Omental fat pad (tissue), 4 donors: ENCODE measurements around the gene CCNY. TPM values are rescaled to one million over a fixed set of nuclear protein-coding genes. Genes with fewer than 3 reads are reported as not detected.

Experiments used
- ATAC-seq: fragments of 150-250 bp; one replicate; pipeline ENCODE4 v1.9.1; 2016; ENCODE audit warnings: mild to moderate bottlenecking, moderate library complexity; ENCODE audit not compliant: low FRiP score
- DNase-seq: peaks from one replicate; pipeline ENCODE4 v3.0.0-alpha.2; 2019; ENCODE audit warnings: low spot score
- total RNA-seq, 4 donors: library from RNA; depleted of rRNA; stranded (reverse); fragments of >200 nt; gene quantifications; one replicate each; pipeline ENCODE4 v1.1.0, GENCODE V29; 2016
- TF ChIP-seq, protein P1 (sequence below), 3 donors: fragments of 450-650 bp; IDR thresholded peaks; one replicate each; pipeline ENCODE4 v1.5.1; 2016 to 2017; ENCODE audit warnings: antibody characterized with exemption in 3 of 3, mild to moderate bottlenecking in 3 of 3, moderate library complexity in 2 of 3

The CCNY gene
- total RNA-seq, 4 donors from 2014 or later: 38.6 to 49.5 (median 47.2) TPM

DNA sequence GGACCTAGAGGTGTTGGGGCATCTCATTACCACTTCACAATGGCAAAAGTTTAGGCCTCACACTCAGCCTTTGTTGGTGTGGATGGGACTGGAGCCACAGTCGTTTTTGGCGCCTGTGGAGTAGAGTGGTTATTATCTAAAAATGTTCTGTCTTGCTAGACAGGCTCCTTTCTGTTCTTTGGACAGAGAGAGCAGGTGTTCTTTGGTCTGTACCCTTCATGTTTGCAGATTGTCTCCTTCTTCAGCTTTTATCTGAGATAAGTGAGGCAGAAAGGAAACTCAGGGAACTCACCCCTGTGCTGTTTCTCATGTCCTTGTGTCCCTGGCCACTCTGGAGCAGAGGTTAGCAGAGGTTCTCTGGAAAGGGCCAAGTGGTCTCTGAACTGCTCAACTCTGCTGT, 103.7 kb downstream of the CCNY start:
- ATAC-seq: no peak
- DNase-seq: no peak
- TF ChIP-seq, protein P1, sequence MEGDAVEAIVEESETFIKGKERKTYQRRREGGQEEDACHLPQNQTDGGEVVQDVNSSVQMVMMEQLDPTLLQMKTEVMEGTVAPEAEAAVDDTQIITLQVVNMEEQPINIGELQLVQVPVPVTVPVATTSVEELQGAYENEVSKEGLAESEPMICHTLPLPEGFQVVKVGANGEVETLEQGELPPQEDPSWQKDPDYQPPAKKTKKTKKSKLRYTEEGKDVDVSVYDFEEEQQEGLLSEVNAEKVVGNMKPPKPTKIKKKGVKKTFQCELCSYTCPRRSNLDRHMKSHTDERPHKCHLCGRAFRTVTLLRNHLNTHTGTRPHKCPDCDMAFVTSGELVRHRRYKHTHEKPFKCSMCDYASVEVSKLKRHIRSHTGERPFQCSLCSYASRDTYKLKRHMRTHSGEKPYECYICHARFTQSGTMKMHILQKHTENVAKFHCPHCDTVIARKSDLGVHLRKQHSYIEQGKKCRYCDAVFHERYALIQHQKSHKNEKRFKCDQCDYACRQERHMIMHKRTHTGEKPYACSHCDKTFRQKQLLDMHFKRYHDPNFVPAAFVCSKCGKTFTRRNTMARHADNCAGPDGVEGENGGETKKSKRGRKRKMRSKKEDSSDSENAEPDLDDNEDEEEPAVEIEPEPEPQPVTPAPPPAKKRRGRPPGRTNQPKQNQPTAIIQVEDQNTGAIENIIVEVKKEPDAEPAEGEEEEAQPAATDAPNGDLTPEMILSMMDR (IDR thresholded peaks at IDR 0.05): no peak

DNA sequence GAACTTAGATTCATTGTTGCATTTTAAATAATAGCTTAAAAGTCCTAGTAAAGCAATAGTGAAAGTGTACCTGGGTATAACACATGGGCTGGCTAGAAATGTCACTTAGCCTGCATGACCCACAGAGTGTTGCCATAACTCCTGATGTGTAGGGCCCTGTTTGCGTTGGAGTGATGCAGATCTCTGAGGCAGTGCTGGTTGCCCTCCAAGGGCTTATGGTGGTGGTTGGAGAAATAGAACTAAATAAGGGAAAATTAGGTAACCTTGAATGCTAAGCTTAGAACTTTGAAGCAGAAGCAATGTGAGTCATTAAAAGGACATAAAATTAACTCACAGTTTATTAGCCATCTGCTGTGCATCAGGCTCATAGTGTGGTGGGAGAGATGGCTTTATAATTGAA, 105.7 kb downstream of the CCNY start:
- ATAC-seq (no peak), DNase-seq (no peak)
- TF ChIP-seq, protein P1 (IDR thresholded peaks at IDR 0.05): no peak

DNA sequence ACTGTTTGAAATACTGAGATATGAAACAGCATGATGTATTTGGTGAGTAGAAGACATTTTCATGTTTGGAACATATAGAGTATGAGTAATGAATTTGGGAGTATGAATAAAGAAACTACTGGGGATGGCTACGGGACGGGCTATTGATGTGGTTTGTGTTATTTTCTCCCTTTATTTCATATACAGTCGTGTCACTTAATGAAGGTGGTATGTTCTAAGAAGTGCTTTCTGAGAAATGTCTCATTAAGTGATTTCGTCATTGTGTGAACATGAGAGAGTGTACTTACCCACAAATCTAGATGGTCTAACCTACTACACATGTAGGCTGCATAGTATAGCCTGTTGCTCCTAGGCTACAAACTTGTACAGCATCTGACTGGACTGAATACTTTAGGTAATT, 106.3 kb downstream of the CCNY start:
- TF ChIP-seq, protein P1 (IDR thresholded peaks at IDR 0.05): no peak
- no peak for ATAC-seq
- no peak for DNase-seq

DNA sequence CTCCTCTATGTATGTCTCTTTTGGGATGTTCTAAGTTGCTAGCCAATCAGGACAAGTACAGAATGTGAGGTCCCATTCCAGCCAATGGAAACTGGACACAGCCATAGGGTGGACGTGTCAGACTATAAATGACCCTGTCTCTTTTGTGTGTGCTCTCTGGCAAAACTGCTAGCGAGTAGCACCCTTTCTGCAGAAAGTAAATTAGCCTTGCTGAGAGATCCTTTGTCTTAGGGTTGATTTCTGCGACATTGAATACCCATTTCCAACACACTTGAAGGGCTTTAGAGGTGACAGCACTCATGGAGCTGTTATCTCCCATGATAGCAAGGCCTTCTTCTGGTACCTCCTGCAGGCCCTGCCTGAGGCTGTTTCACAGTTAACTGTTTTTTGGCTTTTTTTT, 107.5 kb downstream of the CCNY start:
- ATAC-seq: no peak
- TF ChIP-seq, protein P1 (IDR thresholded peaks at IDR 0.05): no peak
- no peak for DNase-seq

DNA sequence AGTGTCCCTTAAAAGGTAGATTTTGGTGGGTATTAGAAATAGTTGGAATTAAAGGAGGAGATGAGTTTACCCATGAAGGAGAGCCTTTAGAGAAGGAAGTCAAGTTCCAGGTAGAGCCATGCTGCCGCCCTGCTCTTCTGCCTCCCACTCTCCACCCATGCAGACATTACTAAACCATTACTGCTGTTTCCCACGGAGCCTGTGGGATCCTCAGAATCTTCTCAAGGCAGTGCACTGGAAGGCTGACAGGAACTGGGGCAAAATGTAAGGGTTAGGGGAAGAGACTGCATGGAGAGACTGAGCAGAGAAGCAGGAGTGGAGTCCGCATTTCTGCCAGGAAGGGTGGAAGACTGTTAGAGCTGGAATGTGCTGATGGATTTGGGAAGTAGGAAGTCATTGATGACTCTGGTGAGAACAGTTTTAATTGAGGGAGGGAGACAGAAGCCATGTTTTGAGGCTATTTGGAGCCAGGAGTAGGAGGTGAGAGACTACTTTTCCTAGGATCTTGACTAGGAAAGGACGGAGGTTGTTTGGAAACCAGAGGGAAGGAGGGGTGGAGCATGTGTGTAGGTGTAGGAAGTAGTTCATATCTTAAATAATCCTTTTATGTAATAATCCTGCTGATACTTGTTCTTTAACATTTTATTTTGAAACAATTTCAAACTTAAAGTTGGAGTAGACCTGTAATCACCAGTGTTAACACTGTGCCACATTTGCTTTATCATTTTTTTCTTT, 109.0 kb downstream of the CCNY start:
- DNase-seq: no peak
- no peak for ATAC-seq
- TF ChIP-seq, protein P1 (IDR thresholded peaks at IDR 0.05): no peak

DNA sequence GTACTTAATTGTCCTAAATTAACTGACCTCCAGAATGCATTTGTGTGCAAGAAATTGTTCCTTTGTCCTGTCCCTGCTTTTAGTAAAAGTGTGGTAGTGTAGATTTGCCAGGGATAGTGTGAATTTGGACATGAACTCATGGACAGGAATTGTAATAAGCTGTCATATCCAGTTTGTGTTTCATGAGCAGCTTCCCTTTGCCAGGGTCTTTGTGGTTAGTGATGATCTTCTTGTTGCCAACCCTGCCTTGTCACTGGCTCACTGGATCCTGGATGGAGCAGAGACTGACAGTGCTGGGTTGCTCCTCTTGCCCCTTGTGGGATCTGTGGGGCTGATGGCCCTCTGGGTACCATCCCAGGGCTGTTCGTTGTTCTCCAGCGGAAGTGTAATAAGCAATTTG, 110.1 kb downstream of the CCNY start:
- TF ChIP-seq, protein P1 (IDR thresholded peaks at IDR 0.05): no peak
- DNase-seq: no peak
- no peak for ATAC-seq

GRCh38 chr10:35447693-35448407, 111.5 kb downstream of the CCNY start:
- TF ChIP-seq, protein P1 (IDR thresholded peaks at IDR 0.05): no peak
- DNase-seq: no peak
- ATAC-seq: peak; percentile 45
